Common myeloid progenitor, CD34-positive (primary cell): ENCODE measurements around the gene ZNF641.

ENCODE experiments used
- CTCF ChIA-PET: fragments of 350-600 bp; sonication (Branson Sonifier 250); formaldehyde crosslinking; loops from one replicate; lab custom pipeline; 2021; ENCODE audit warnings: antibody characterized with exemption; lab: Charles Lee
- POLR2A ChIA-PET: fragments of 350-600 bp; sonication (Branson Sonifier 250); formaldehyde crosslinking; loops from one replicate; lab custom pipeline; 2021; ENCODE audit warnings: antibody characterized with exemption; lab: Charles Lee
- DNase-seq, 3 donors: peaks; one replicate each; pipeline versions ENCODE4 v3.0.0 to v3.0.0-alpha.2; 2013
- H3K27ac ChIP-seq, 2 experiments: 1 replicate in 1 of 2; 2 replicates in 1 of 2; pipeline ENCODE4 v1.7.0; 2013; ENCODE audit warnings: inconsistent platforms in 2 of 2, low read length in 2 of 2, mild to moderate bottlenecking in 2 of 2, low read depth in 1 of 2, moderate library complexity in 1 of 2; ENCODE audit not compliant: severe bottlenecking in 2 of 2, insufficient read depth in 1 of 2, poor library complexity in 1 of 2
- H3K27me3 ChIP-seq, 5 experiments: replicated peaks in 2 of 5; 1 replicate in 3 of 5; 2 replicates in 2 of 5; pipeline versions ENCODE4 v1.6.1 to v1.7.0; 2013; ENCODE audit warnings: low read length in 4 of 5, mild to moderate bottlenecking in 2 of 5, moderate library complexity in 2 of 5, inconsistent platforms in 1 of 5; ENCODE audit not compliant: insufficient read depth in 5 of 5, control insufficient read depth in 4 of 5
- H3K36me3 ChIP-seq, 4 experiments: 1 replicate in 2 of 4; 2 replicates in 2 of 4; pipeline versions ENCODE4 v1.6.1 to v1.7.0; 2013; ENCODE audit warnings: low read length in 3 of 4, control low read depth in 1 of 4, mild to moderate bottlenecking in 1 of 4; ENCODE audit not compliant: control insufficient read depth in 4 of 4, insufficient read depth in 4 of 4
- H3K4me1 ChIP-seq, 4 experiments: 1 replicate in 3 of 4; 2 replicates in 1 of 4; pipeline versions ENCODE4 v1.6.1 to v1.7.1; 2013; ENCODE audit warnings: low read length in 3 of 4, mild to moderate bottlenecking in 3 of 4, control low read depth in 1 of 4, inconsistent platforms in 1 of 4, moderate library complexity in 1 of 4; ENCODE audit not compliant: control insufficient read depth in 4 of 4, insufficient read depth in 4 of 4; ENCODE audit errors: control extremely low read depth in 1 of 4
- H3K4me3 ChIP-seq, 7 experiments: 1 replicate in 4 of 7; 2 replicates in 3 of 7; pipeline versions ENCODE4 v1.5.1 to v1.7.0; 2013; ENCODE audit warnings: mild to moderate bottlenecking in 7 of 7, low read length in 6 of 7, moderate library complexity in 6 of 7, inconsistent platforms in 2 of 7, low read depth in 2 of 7, control low read depth in 1 of 7; ENCODE audit not compliant: insufficient read depth in 4 of 7, control insufficient read depth in 1 of 7; ENCODE audit errors: extremely low read depth in 1 of 7
- H3K9me3 ChIP-seq, 5 experiments: 1 replicate in 4 of 5; 2 replicates in 1 of 5; pipeline versions ENCODE4 v1.6.1 to v1.7.1; 2013; ENCODE audit warnings: low read length in 4 of 5, mild to moderate bottlenecking in 2 of 5, inconsistent platforms in 1 of 5, low read depth in 1 of 5, moderate library complexity in 1 of 5; ENCODE audit not compliant: control insufficient read depth in 4 of 5, insufficient read depth in 2 of 5; ENCODE audit errors: control extremely low read depth in 1 of 5
- WGBS: methylation state at CpG from one replicate; pipeline ENCODE4 v1.1.5; 2013; ENCODE audit not compliant: insufficient coverage; 5-methylcytosine and 5-hydroxymethylcytosine counted together

ZNF641 gene

DNA sequence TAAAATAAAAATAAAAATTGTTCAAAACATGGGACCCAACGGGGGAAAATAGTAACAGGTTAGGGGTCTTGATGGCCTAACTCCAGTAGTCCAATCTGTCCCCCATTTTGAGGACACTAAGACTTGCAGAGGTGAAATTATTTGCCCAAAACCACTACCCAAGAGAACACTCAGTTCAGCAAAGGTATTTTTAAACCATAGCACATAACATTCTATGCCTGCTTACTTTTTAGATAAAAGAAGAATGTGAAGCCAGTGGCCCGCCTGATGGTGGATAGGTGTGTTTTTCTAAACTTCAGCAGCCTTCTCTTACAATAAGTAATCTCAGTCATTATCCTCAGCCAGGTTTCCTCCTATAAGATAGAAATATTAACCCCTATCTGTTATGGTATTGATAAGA, 45.5 kb downstream of the ZNF641 start:
- no peaks in the 10 kb centered on the region for H3K4me1 ChIP-seq
- CTCF ChIA-PET = no interaction called here
- no CpG with 5 or more reads among the region's 2 CpGs for WGBS
- no peaks in the 10 kb centered on the region for H3K36me3 ChIP-seq
- no peak overlapping the region for H3K27ac ChIP-seq
- no peaks in the 10 kb centered on the region for H3K27me3 ChIP-seq
- POLR2A ChIA-PET = no interaction called here
- DNase-seq = no peak
- no peak overlapping the region for H3K4me3 ChIP-seq
- no peaks in the 10 kb centered on the region for H3K9me3 ChIP-seq

DNA sequence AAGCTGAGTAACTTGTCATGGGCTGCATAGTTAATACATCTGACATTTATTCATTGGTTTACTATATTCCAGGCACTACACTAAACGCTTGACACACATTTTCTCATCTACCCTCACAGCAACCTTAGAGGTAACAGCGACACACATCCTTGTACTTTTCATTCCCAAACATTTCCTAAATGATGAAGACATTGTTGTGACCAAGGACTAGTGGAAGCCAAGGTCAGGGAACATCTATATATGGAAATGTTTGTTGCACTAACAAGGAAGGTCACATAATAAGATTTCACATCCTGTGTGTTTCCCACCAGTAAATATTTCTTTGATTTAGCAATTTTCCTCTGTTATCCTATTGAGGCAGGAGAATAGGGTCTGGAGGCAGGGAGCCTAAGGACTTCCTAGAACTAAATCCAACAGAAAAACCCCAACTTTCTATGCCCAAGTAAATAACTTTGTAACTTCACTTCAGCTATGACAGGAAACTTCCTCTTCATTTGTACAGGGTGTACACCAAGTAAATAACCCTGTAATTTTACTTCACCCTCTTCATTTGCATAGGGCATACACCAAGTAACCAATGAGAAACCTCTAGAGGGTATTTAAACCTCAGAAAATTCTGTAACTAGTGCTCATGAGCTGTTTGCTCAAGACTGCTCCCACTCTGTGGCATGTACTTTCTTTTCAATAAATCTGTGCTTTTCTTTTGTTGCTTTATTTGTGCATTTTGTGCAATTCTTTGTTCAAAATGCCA, 48.4 kb downstream of the ZNF641 start:
- Histone ChIP-seq H3K4me3 (no peak overlapping the region), H3K27me3 (no peaks in the 10 kb centered on the region), H3K27ac (no peak overlapping the region), H3K9me3 (no peaks in the 10 kb centered on the region), H3K36me3 (no peaks in the 10 kb centered on the region), H3K4me1 (no peaks in the 10 kb centered on the region)
- no peak for DNase-seq
- no CpG with 5 or more reads among the region's 2 CpGs for WGBS
- POLR2A ChIA-PET = no interaction called here
- CTCF ChIA-PET = no interaction called here

DNA sequence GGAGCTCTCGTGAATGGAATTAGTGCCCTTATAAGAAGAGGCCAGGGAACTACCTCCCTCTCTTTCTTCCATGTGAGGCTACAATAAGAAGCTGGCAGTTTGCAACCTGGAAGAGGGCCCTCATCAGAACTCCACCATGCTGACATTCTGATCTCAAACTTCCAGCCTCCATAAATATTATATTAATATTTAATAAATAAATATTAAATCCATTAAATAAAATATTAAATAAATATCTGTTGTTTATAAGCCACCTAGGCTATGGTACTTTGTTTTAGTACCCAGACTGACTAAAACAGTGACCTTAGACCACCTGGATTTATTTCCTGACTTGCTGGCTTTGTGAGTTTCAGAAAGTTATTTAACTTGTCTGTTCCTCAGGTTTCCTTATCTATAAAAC, 49.9 kb downstream of the ZNF641 start:
- WGBS = no CpG with 5 or more reads among the region's 1 CpG
- Histone ChIP-seq H3K4me1 (peaks cover 0 to 5% (median 1%) of the 10 kb centered on the region in 4 experiments), H3K27me3 (no peaks in the 10 kb centered on the region), H3K36me3 (no peaks in the 10 kb centered on the region), H3K27ac (no peak overlapping the region), H3K9me3 (no peaks in the 10 kb centered on the region), H3K4me3 (no peak overlapping the region)
- no peak for DNase-seq
- ChIA-PET POLR2A (no interaction called here), CTCF (no interaction called here)

DNA sequence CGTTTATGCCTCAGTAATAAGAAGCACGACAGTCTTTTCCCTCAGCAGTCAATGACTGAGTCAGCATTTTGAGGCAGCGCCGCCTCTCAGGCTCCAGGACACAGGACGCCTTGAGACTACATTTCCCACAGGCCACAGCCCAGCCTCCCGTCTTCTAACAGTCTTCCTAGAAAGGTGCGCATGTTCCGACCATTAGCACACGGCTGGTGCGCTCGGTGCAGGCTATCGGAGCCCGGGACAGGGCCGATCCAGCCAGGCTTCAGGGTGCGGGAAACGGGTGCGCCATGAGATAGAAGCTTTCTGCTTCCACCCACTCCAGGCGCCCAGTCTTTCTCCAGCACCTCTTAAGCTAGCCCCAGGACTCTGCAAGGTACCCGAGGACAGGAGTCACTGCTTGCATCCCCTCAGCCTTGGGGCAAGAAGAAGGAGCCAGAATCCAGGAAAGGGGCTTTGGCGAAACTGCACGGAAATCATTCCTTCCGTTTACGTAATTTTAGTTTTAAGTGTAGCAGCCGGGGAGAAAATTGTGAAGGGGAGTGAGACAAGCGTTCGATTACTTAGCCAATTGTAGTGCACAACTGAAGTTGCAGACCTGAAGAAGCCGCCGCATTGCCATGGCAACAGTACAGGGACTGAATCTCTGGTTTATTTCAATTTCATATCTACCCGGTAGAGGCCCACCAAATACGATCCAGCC, 54.0 kb downstream of the ZNF641 start:
- peak; percentile 73 to 84 (median 81) for DNase-seq
- no peaks in the 10 kb centered on the region for H3K36me3 ChIP-seq
- H3K4me1 ChIP-seq = peaks cover 0 to 5% (median 1%) of the 10 kb centered on the region in 4 experiments
- 11% methylated on average over 25 of the region's 30 CpGs for WGBS
- H3K27ac ChIP-seq = peak overlapping the region in 1 of 2 experiments; percentile 52
- H3K9me3 ChIP-seq = no peaks in the 10 kb centered on the region
- ChIA-PET CTCF (interaction anchor here (1.5 kb wide), 1 partner anchor 11 kb away, joined by 3 read pairs; no protein-coding TSS in a partner anchor), POLR2A (no interaction called here)
- peak overlapping the region; percentile 50 to 89 (median 75) for H3K4me3 ChIP-seq
- no peaks in the 10 kb centered on the region for H3K27me3 ChIP-seq

DNA sequence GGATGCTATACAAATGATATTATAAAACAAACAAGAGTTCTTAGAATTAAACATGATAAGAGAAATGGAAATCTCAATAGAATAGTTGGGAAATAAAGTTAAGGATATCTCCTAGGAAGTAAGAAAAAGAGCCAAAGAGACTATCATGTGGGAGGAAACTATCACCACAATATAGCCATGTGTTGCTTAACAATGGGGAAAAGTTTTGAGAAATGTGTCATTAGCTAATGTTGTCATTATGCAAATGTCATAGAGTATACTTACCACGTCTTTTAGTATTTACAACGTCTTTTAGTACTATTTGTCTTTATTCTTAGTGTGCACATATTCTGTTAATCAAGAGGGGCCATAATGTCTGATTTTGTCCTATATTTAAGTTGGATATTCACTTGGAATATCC, 58.7 kb downstream of the ZNF641 start:
- Histone ChIP-seq H3K27ac (no peak overlapping the region), H3K4me3 (no peak overlapping the region), H3K9me3 (no peaks in the 10 kb centered on the region), H3K36me3 (no peaks in the 10 kb centered on the region), H3K4me1 (peaks cover 0 to 5% (median 1%) of the 10 kb centered on the region in 4 experiments), H3K27me3 (no peaks in the 10 kb centered on the region)
- ChIA-PET POLR2A (no interaction called here), CTCF (no interaction called here)
- WGBS = 90% methylated on average over 2 of the region's 2 CpGs
- DNase-seq = no peak

DNA sequence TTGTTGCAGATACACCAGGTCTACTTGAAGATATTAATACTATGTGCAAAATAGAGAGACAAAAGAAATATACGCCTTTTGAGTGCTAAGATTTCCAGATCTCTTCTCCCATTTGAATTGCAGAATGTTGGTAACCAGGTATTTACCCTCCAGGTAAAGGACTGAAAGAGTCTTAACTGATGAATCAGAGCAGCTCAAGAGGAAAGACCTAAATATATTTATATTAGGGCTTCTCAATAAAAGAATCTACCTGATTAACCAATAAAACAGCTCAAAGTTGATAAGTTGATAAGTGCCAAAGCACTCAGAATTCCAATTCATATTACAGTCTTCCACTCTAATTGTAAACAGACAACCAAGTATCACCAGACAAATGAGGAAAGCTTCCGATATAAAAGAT, 59.2 kb downstream of the ZNF641 start:
- no peak overlapping the region for H3K4me3 ChIP-seq
- CTCF ChIA-PET = no interaction called here
- WGBS = 100% methylated on average over 1 of the region's 2 CpGs
- POLR2A ChIA-PET = no interaction called here
- no peaks in the 10 kb centered on the region for H3K27me3 ChIP-seq
- H3K4me1 ChIP-seq = peaks cover 0 to 5% (median under 1%) of the 10 kb centered on the region in 4 experiments
- DNase-seq = no peak
- H3K9me3 ChIP-seq = no peaks in the 10 kb centered on the region
- H3K27ac ChIP-seq = no peak overlapping the region
- no peaks in the 10 kb centered on the region for H3K36me3 ChIP-seq
